Stimulated activated CD4-positive, alpha-beta T cell treated with anti-CD3 and anti-CD28 coated beads, Interleukin-15, amount 100 ng/mL, for 48 hours (primary cell): ENCODE data around the gene CDH23.

Experiments
- DNase-seq, 2 donors: peaks; one replicate each; pipeline ENCODE4 v3.0.0-alpha.2; 2020; ENCODE audit warnings: low read depth in 2 of 2

The CDH23 gene

GRCh38 chr10:71467161-71467560 lies 70.4 kb downstream of the CDH23 start:
- no peak for DNase-seq

GRCh38 chr10:71467569-71468362 lies 71.0 kb downstream of the CDH23 start:
- no peak for DNase-seq

GRCh38 chr10:71468363-71469094 lies 71.8 kb downstream of the CDH23 start:
- DNase-seq, result no peak

- DNase-seq, result no peak
Measured at GRCh38 chr10:71471006-71471405, 74.3 kb downstream of the CDH23 start.

GRCh38 chr10:71471957-71472365 lies 75.2 kb downstream of the CDH23 start:
- DNase-seq, result no peak

- no peak for DNase-seq
Measured at GRCh38 chr10:71472466-71472865, 75.7 kb downstream of the CDH23 start.

GRCh38 chr10:71472912-71473311 lies 76.2 kb downstream of the CDH23 start:
- no peak for DNase-seq

- DNase-seq, result no peak
Measured at GRCh38 chr10:71473671-71474599, 77.2 kb downstream of the CDH23 start.

GRCh38 chr10:71474702-71475242 lies 78.1 kb downstream of the CDH23 start:
- no peak for DNase-seq

- no peak for DNase-seq
Measured at GRCh38 chr10:71475243-71475871, 78.6 kb downstream of the CDH23 start.

- no peak for DNase-seq
Measured at GRCh38 chr10:71476228-71477011, 79.7 kb downstream of the CDH23 start.

- DNase-seq, result no peak
Measured at GRCh38 chr10:71478173-71478572, 81.5 kb downstream of the CDH23 start.

GRCh38 chr10:71478813-71479365 lies 82.2 kb downstream of the CDH23 start:
- no peak for DNase-seq

- DNase-seq, result no peak
Measured at GRCh38 chr10:71479831-71480230, 83.1 kb downstream of the CDH23 start.

- DNase-seq, result no peak
Measured at GRCh38 chr10:71480662-71481061, 83.9 kb downstream of the CDH23 start.

- no peak for DNase-seq
Measured at GRCh38 chr10:71481746-71482410, 85.2 kb downstream of the CDH23 start.

GRCh38 chr10:71482620-71483019 lies 85.9 kb downstream of the CDH23 start:
- no peak for DNase-seq

- no peak for DNase-seq
Measured at GRCh38 chr10:71483135-71483534, 86.4 kb downstream of the CDH23 start.

GRCh38 chr10:71483885-71484751 lies 87.4 kb downstream of the CDH23 start:
- DNase-seq, result no peak
